Upper lobe of left lung (tissue), 6 donors: ENCODE measurements around the gene GTF2IRD2. TPM values are rescaled to one million over a fixed set of nuclear protein-coding genes. Genes with fewer than 3 reads are reported as not detected.
"Not testable (repeated sequence)": the region's sequence is repeated elsewhere in the genome, so short reads cannot be mapped to it uniquely, and the experiment has no call there.

Source experiments
- ATAC-seq, 2 donors: fragments of 200-7000 bp; cut with Tn5 transposase; one replicate each; pipeline ENCODE4 v1.9.1; 2022; ENCODE audit warnings: mild to moderate bottlenecking in 2 of 2, moderate library complexity in 2 of 2; ENCODE audit not compliant: low FRiP score in 2 of 2
- DNase-seq, 2 donors: peaks; one replicate each; pipeline ENCODE4 v3.0.0-alpha.2; 2019 to 2020
- H3K27ac ChIP-seq, 4 donors: fragments of 200-600 bp; sonication (generic); one replicate each; pipeline ENCODE4 v1.5.1; 2016 to 2019
- H3K27me3 ChIP-seq, 4 donors: fragments of 200-600 bp; sonication (generic); one replicate each; pipeline ENCODE4 v1.5.1; 2017 to 2019
- H3K36me3 ChIP-seq, 4 donors: fragments of 200-600 bp; sonication (generic); one replicate each; pipeline ENCODE4 v1.5.1; 2016 to 2019
- H3K4me1 ChIP-seq, 4 donors: fragments of 200-600 bp; sonication (generic); one replicate each; pipeline ENCODE4 v1.5.1; 2018 to 2019
- H3K4me3 ChIP-seq, 4 donors: fragments of 200-600 bp; sonication (generic); one replicate each; pipeline ENCODE4 v1.5.1; 2017 to 2019; ENCODE audit warnings: mild to moderate bottlenecking in 2 of 4, moderate library complexity in 1 of 4
- H3K9me3 ChIP-seq, 4 donors: fragments of 200-600 bp; sonication (generic); one replicate each; pipeline ENCODE4 v1.5.1; 2018 to 2019
- WGBS, 2 donors: methylation state at CpG; one replicate each; pipeline ENCODE4 v1.1.5; 2017 to 2018; 5-methylcytosine and 5-hydroxymethylcytosine counted together
- total RNA-seq, 6 donors: library from RNA; depleted of rRNA in 4 of 6; stranded (reverse); fragments of >200 nt in 4 of 6; gene quantifications; one replicate each; pipeline versions ENCODE4 v1.1.0 to v1.2.1, GENCODE V29; 2016 to 2021
- donor health status: DM: no; HTN: no; CAD: no; lungs with moderate emphysema.
- donor health status: DM: no; HTN: yes; CAD: no; lungs with severe emphysema.

Gene GTF2IRD2
- total RNA-seq, 6 donors from 2014 or later: 17.1 to 55.5 (median 19.8) TPM

DNA sequence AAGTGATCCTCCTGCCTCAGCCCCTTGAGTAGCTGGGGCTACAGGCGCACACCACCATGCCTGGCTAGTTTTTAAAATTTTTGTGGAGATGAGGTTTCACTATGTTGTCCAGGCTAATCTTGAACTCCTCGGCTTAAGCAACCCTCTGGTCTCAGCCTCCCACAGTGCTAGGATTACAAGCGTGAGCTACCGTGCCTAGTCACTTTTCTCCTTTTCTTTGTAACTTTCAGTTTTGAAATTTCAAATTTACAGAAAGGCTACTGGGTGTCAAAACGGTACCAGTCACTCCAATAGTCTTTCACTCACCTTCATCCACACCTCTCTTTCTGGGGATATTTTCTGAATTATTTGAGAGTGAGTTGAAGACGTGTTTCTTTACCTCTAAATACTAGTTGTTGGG lies 76.3 kb downstream of the GTF2IRD2 start:
- not testable (repeated sequence) for H3K36me3 ChIP-seq, H3K9me3 ChIP-seq, H3K27ac ChIP-seq, ATAC-seq, H3K4me3 ChIP-seq, H3K27me3 ChIP-seq, DNase-seq, H3K4me1 ChIP-seq
- WGBS, 2 donors: no CpG with 5 or more reads among the region's 6 CpGs

GRCh38 chr7:74773760-74774750 lies 77.3 kb downstream of the GTF2IRD2 start, which contains the start of gene NCF1:
TSS of gene NCF1 (plus strand) at chr7:74774011. CDS start at chr7:74774032, 21 bp downstream.
- not testable (repeated sequence) for H3K27me3 ChIP-seq, H3K9me3 ChIP-seq, H3K27ac ChIP-seq, DNase-seq, H3K36me3 ChIP-seq, H3K4me3 ChIP-seq, H3K4me1 ChIP-seq
- ATAC-seq: peak; percentile 78 to 90
- WGBS, 2 donors: no CpG with 5 or more reads among the region's 21 CpGs

GRCh38 chr7:74772093-74772492 lies 79.3 kb downstream of the GTF2IRD2 start:
- DNase-seq, ATAC-seq: not testable (repeated sequence)

GRCh38 chr7:74770062-74770461 lies 81.3 kb downstream of the GTF2IRD2 start:
- not testable (repeated sequence) for H3K36me3 ChIP-seq, H3K4me3 ChIP-seq, H3K4me1 ChIP-seq, H3K27me3 ChIP-seq, DNase-seq, H3K9me3 ChIP-seq, ATAC-seq, H3K27ac ChIP-seq
- 94 to 96% methylated on average over 3 to 4 of the region's 7 CpGs for WGBS, 2 donors

More at GRCh38 chr7:74772093-74772492, 79.3 kb downstream of the GTF2IRD2 start:
- H3K27me3 ChIP-seq, H3K9me3 ChIP-seq, H3K36me3 ChIP-seq, H3K4me1 ChIP-seq, H3K27ac ChIP-seq, H3K4me3 ChIP-seq: not testable (repeated sequence)
- WGBS, 2 donors: 90% methylated on average over 2 of the region's 6 CpGs; no CpG with 5 or more reads in 1 of the 2 donors

DNA sequence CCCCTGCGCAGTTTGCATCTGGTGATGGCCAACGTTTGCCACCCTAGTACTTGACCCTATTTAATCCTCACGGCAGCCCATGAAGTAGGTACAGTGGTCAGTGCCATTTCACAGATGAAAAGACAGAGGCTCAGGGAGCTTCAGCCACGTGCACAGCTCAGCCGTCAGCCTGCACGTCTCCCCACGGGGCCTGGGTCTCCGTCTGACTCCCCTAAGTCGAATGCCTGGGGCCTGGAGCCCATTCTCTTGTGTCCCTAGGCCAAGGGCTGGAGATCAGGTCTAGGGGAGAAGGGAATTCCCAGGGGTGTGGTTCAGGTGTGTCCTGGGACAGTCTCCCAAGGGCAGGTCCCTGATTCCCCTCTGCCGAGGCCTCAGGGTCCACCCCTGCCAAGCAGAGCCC lies 84.4 kb downstream of the GTF2IRD2 start:
- H3K9me3 ChIP-seq, ATAC-seq, H3K4me3 ChIP-seq, H3K27ac ChIP-seq, H3K27me3 ChIP-seq, H3K4me1 ChIP-seq, H3K36me3 ChIP-seq: not testable (repeated sequence)
- WGBS, 2 donors: 80 to 81% methylated on average over 1 to 6 of the region's 10 CpGs
- peak in 1 of 2 donors; percentile 21 for DNase-seq

GRCh38 chr7:74766509-74766908 lies 84.9 kb downstream of the GTF2IRD2 start:
- H3K36me3 ChIP-seq, H3K27ac ChIP-seq, H3K27me3 ChIP-seq, H3K4me1 ChIP-seq, H3K9me3 ChIP-seq, DNase-seq, H3K4me3 ChIP-seq: not testable (repeated sequence)
- peak; percentile 64 for ATAC-seq
- 40% methylated on average over 1 of the region's 7 CpGs; no CpG with 5 or more reads in 1 of the 2 donors for WGBS, 2 donors

- H3K36me3 ChIP-seq, H3K4me1 ChIP-seq, H3K4me3 ChIP-seq, H3K9me3 ChIP-seq, H3K27ac ChIP-seq, DNase-seq, H3K27me3 ChIP-seq: not testable (repeated sequence)
- ATAC-seq: peak; percentile 64 to 75
- WGBS, 2 donors: no CpG with 5 or more reads among the region's 17 CpGs
Observed at GRCh38 chr7:74765205-74765918, 86.0 kb downstream of the GTF2IRD2 start.

GRCh38 chr7:74758982-74759381 lies 92.4 kb downstream of the GTF2IRD2 start:
- H3K4me1 ChIP-seq, H3K9me3 ChIP-seq, H3K27ac ChIP-seq, DNase-seq, ATAC-seq, H3K27me3 ChIP-seq, H3K4me3 ChIP-seq, H3K36me3 ChIP-seq: not testable (repeated sequence)
- WGBS, 2 donors: no CpG with 5 or more reads among the region's 3 CpGs

DNA sequence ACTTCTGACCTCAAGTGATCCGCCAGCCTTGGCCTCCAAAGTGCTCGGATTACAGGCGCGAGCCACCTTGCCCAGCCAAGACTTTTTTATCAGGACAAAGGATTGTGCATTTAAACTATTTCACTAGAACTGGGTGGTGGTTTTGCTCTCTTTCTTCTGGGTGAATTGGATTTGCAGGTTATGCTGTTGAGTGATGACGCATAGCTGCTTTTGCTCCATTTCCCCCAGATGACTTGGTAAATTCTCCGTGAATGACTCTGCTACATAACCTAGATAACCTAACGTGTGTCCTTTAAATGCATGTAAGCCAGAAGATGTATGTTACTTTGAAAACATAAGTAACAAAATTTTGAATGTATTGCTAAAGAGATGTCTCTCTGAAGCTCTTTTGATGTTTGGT lies 93.1 kb downstream of the GTF2IRD2 start:
- not testable (repeated sequence) for H3K27ac ChIP-seq, H3K36me3 ChIP-seq, ATAC-seq, H3K27me3 ChIP-seq, H3K4me3 ChIP-seq, DNase-seq, H3K4me1 ChIP-seq, H3K9me3 ChIP-seq
- WGBS, 2 donors: no CpG with 5 or more reads among the region's 7 CpGs

GRCh38 chr7:74756673-74757072 lies 94.7 kb downstream of the GTF2IRD2 start:
- not testable (repeated sequence) for H3K4me1 ChIP-seq, ATAC-seq
- WGBS, 2 donors: no CpG with 5 or more reads among the region's 5 CpGs

GRCh38 chr7:74753921-74754482 lies 97.4 kb downstream of the GTF2IRD2 start:
- not testable (repeated sequence) for H3K36me3 ChIP-seq, H3K9me3 ChIP-seq, H3K27me3 ChIP-seq, DNase-seq, H3K4me3 ChIP-seq, H3K4me1 ChIP-seq, ATAC-seq, H3K27ac ChIP-seq
- no CpG with 5 or more reads among the region's 9 CpGs for WGBS, 2 donors

More at GRCh38 chr7:74756673-74757072, 94.7 kb downstream of the GTF2IRD2 start:
- not testable (repeated sequence) for H3K36me3 ChIP-seq, H3K27me3 ChIP-seq, H3K27ac ChIP-seq, DNase-seq, H3K9me3 ChIP-seq, H3K4me3 ChIP-seq
